Activated CD8-positive, alpha-beta T cell treated with anti-CD3 and anti-CD28 coated beads for 36 hours (primary cell): Measurements from ENCODE around the gene MKRN1. TPM values are rescaled to one million over a fixed set of nuclear protein-coding genes. Genes with fewer than 3 reads are reported as not detected.
A peak's percentile ranks its signal among the peaks of the same experiment; 100 is the strongest.

Experiments used
- ATAC-seq: fragments of 200-7000 bp; cut with Tn5 transposase; one replicate; pipeline ENCODE4 v1.10.0; 2021; ENCODE audit warnings: mild to moderate bottlenecking, moderate library complexity
- CTCF ChIA-PET: fragments of 350-600 bp; sonication (Branson Sonifier 250); formaldehyde crosslinking; loops from one replicate; lab custom pipeline; 2021; ENCODE audit warnings: antibody characterized with exemption; lab: Charles Lee
- POLR2A ChIA-PET: fragments of 350-600 bp; sonication (Branson Sonifier 250); formaldehyde crosslinking; loops from one replicate; lab custom pipeline; 2021; ENCODE audit warnings: antibody characterized with exemption; lab: Charles Lee
- DNase-seq: peaks from one replicate; pipeline ENCODE4 v3.0.0-alpha.2; 2020
- H3K27ac Mint-ChIP-seq: one replicate; pipeline ENCODE4 v1.8.0; 2021; ENCODE audit warnings: mild to moderate bottlenecking, mixed read lengths
- H3K27me3 Mint-ChIP-seq: one replicate; pipeline ENCODE4 v1.8.0; 2021; ENCODE audit warnings: mixed read lengths
- H3K36me3 Mint-ChIP-seq: one replicate; pipeline ENCODE4 v1.8.0; 2021; ENCODE audit warnings: low read depth, mixed read lengths
- H3K4me1 Mint-ChIP-seq: one replicate; pipeline ENCODE4 v1.8.0; 2021; ENCODE audit warnings: low read depth, mixed read lengths
- H3K4me3 Mint-ChIP-seq: one replicate; pipeline ENCODE4 v1.8.0; 2021; ENCODE audit warnings: mild to moderate bottlenecking, moderate library complexity, mixed read lengths
- H3K9me3 Mint-ChIP-seq: one replicate; pipeline ENCODE4 v1.8.0; 2021; ENCODE audit warnings: mixed read lengths
- CTCF ChIP-seq: fragments of 200-600 bp; IDR thresholded peaks from one replicate; pipeline ENCODE4 v1.8.0; 2022; ENCODE audit warnings: antibody characterized with exemption, mild to moderate bottlenecking
- intact Hi-C: fragments of 100-400 bp; cut with micrococcal nuclease; formaldehyde crosslinking; loops from one replicate; pipeline ENCODE4 v1.10.0; 2022
- total RNA-seq, 2 experiments: library from RNA; stranded (reverse); gene quantifications; one replicate each; pipeline ENCODE4 v1.2.3, GENCODE V29; 2021

MKRN1 gene
- total RNA-seq, 2 experiments from 2014 or later, result 55.5 to 56.4 TPM

GRCh38 chr7:140403878-140404564, 75.3 kb downstream of the MKRN1 start, which contains the start of gene RAB19:
RAB19 (plus strand) TSS chr7:140404058; CDS start chr7:140407647, 3,589 bp downstream.
- H3K36me3 Mint-ChIP-seq, result peaks cover 8% of the 10 kb centered on the region
- ATAC-seq (peak; percentile 81), DNase-seq (peak; percentile 66)
- peak within 1 kb of the TSS; percentile 85 for H3K4me3 Mint-ChIP-seq
- intact Hi-C loops, result loop anchor here (5.0 kb wide), 1 partner anchor 232 kb away; no protein-coding TSS in a partner anchor
- no peaks in the 10 kb centered on the region for H3K27me3 Mint-ChIP-seq
- peaks cover 30% of the 10 kb centered on the region for H3K4me1 Mint-ChIP-seq
- no peak for TF ChIP-seq CTCF
- POLR2A ChIA-PET, result interaction anchor here (0.5 to 2.4 kb wide), 9 partner anchors 10 to 1039 kb away, joined by 3 to 10 read pairs (median 3); no protein-coding TSS in a partner anchor
- CTCF ChIA-PET, result interaction anchor here (1.0 kb wide), 1 partner anchor 30 kb away, joined by 3 read pairs; no protein-coding TSS in a partner anchor
- no peaks in the 10 kb centered on the region for H3K9me3 Mint-ChIP-seq
- peak within 1 kb of the TSS; percentile 93 for H3K27ac Mint-ChIP-seq

Other genes starting within 250 kb of the MKRN1 start
- 10 to 100 TPM; 30.7 to 33.6 TPM for gene SLC37A3, start 81.0 kb downstream of the MKRN1 start, total RNA-seq
- gene RAB19, start 75.4 kb downstream of the MKRN1 start, total RNA-seq, result 1 to 10 TPM; 5.6 to 6.4 TPM
- not detected for gene DENND2A, start 161.3 kb upstream of the MKRN1 start, total RNA-seq
- gene ADCK2, start 193.4 kb upstream of the MKRN1 start, total RNA-seq, result 10 to 100 TPM; 20.0 to 21.5 TPM
- gene NDUFB2, start 217.2 kb upstream of the MKRN1 start, total RNA-seq, result 100 to 1,000 TPM; 159 to 177 TPM